Heart left ventricle (tissue), 16 donors: ENCODE results near the gene DPEP3. TPM values are rescaled to one million over a fixed set of nuclear protein-coding genes. Genes with fewer than 3 reads are reported as not detected.
A peak's percentile ranks its signal among the peaks of the same experiment; 100 is the strongest.

Experiments used
- ATAC-seq, 4 donors: fragments of 200-7000 bp; cut with Tn5 transposase; one replicate each; pipeline ENCODE4 v1.9.1; 2020 to 2022; ENCODE audit warnings: moderate library complexity in 4 of 4, mild to moderate bottlenecking in 3 of 4, moderate number of reproducible peaks in 1 of 4
- DNase-seq, 5 donors: peaks; one replicate each; pipeline ENCODE4 v3.0.0-alpha.2; 2020
- H3K27ac ChIP-seq, 12 donors: fragments of 200-600 bp; sonication (generic) in 4 of 12; one replicate each; pipeline versions ENCODE4 v1.5.0 to v1.8.0; 2016 to 2022; ENCODE audit warnings: mild to moderate bottlenecking in 2 of 12
- H3K27me3 ChIP-seq, 9 donors: fragments of 200-600 bp; sonication (generic) in 2 of 9; one replicate each; pipeline versions ENCODE4 v1.5.1 to v1.8.0; 2016 to 2022; ENCODE audit warnings: mild to moderate bottlenecking in 3 of 9
- H3K36me3 ChIP-seq, 9 donors: fragments of 200-600 bp; sonication (generic) in 2 of 9; one replicate each; pipeline versions ENCODE4 v1.5.0 to v1.8.0; 2018 to 2022; ENCODE audit warnings: mild to moderate bottlenecking in 2 of 9
- H3K4me1 ChIP-seq, 12 donors: fragments of 200-600 bp; sonication (generic) in 4 of 12; one replicate each; pipeline versions ENCODE4 v1.5.0 to v1.8.0; 2016 to 2022; ENCODE audit warnings: mild to moderate bottlenecking in 3 of 12
- H3K4me3 ChIP-seq, 12 donors: fragments of 200-600 bp; sonication (generic) in 4 of 12; one replicate each; pipeline versions ENCODE4 v1.5.0 to v1.8.0; 2017 to 2022; ENCODE audit warnings: mild to moderate bottlenecking in 9 of 12, moderate library complexity in 4 of 12
- H3K9me3 ChIP-seq, 12 donors: fragments of 200-600 bp; sonication (generic) in 4 of 12; one replicate each; pipeline versions ENCODE4 v1.5.0 to v1.8.0; 2016 to 2022; ENCODE audit warnings: mild to moderate bottlenecking in 1 of 12
- CTCF ChIP-seq, 12 donors: fragments of 200-600 bp; sonication (generic) in 4 of 12; IDR thresholded peaks; one replicate each; pipeline versions ENCODE4 v1.5.0 to v1.8.0; 2018 to 2022; ENCODE audit warnings: antibody characterized with exemption in 12 of 12, mild to moderate bottlenecking in 5 of 12
- POLR2A ChIP-seq, 2 donors: fragments of 450-650 bp; IDR thresholded peaks; one replicate each; pipeline ENCODE4 v1.6.1; 2017; ENCODE audit warnings: antibody characterized with exemption in 2 of 2, mild to moderate bottlenecking in 2 of 2, moderate library complexity in 2 of 2
- WGBS, 4 donors: extraction: QIAGEN DNeasy Blood & Tissue Kit in 2 of 4; methylation state at CpG; one replicate each; pipeline versions ENCODE4 v1.1.5 to v1.1.7; 2013 to 2018; 5-methylcytosine and 5-hydroxymethylcytosine counted together
- intact Hi-C, 10 donors: fragments of 100-400 bp; cut with DNase I; formaldehyde crosslinking; loops; one replicate each; pipeline versions ENCODE4 v1.11.1 to v1.14.2; 2022
- polyA plus RNA-seq, 2 donors: library from polyadenylated mRNA; stranded (reverse); fragments of 200-250 nt; gene quantifications; one replicate each; pipeline ENCODE4 v1.2.3, GENCODE V29; 2013
- total RNA-seq, 9 donors: library from RNA; depleted of rRNA in 2 of 9; stranded (reverse); fragments of >200 nt in 2 of 9; fragmentation: NEBNext Ultra II Directional in 3 of 9; extraction: Animal tissue kit (Norgen Biotek cat#: 25700) in 3 of 9; gene quantifications; one replicate each; pipeline versions ENCODE4 v1.1.0 to v1.2.4, GENCODE V29; 2016 to 2023
- donor health status: ischemic (EF 13 %, LVEDD 7.1; RV severe dilation, severe dysfunction).
- donor health status: healthy with polysubstance abuse.
- donor health status: DM: no; HTN: yes; CAD: no.
- donor health status: DM: no; HTN: no; CAD: no.
- donor health status: ischemic (EF 25% LVEDD 6.9; RV normal size, moderate dysfunction).
- donor health status: ischemic (EF 25% LVEDD 5.7; RV mildly dilated, moderate dysfunction).
- donor health status: healthy.
- donor health status: DM: yes; HTN: yes; CAD: no.
- donor health status: ischemic (EF 35%, LVEDD 5.7; RV mildly dilated, moderate dysfunction).
- donor health status: nonischemic (EF 11% LVEDD 7.7; RV severe dilation, severe dysfunction).
- donor health status: DM: yes; HTN: yes; CAD: no.
- donor health status: PGD.
- donor health status: ischemic (EF 29% LVEDD 5.4; RV normal size, mild dysfunction).
- donor health status: nonischemic (EF 23%, LVEDD 6.1; RV moderate dilation, normal function).

Gene DPEP3
- total and polyA plus RNA-seq, 11 donors = 0.13 to 0.16 TPM; not detected in 9

- Histone ChIP-seq H3K9me3 (no peaks in the 10 kb centered on the region), H3K4me3 (peak overlapping the region in 11 of 12 donors; percentile 57 to 98 (median 75)), H3K27me3 (no peaks in the 10 kb centered on the region), H3K36me3 (peaks cover 0 to 58% (median 27%) of the 10 kb centered on the region in 9 donors), H3K4me1 (peaks cover 0 to 38% (median 23%) of the 10 kb centered on the region in 12 donors), H3K27ac (peak overlapping the region in 11 of 12 donors; percentile 87 to 99 (median 93))
- peak; percentile 2 to 5 (median 3) for ATAC-seq
- intact Hi-C loops = loop anchor here in 5 of 10 donors (1.0 to 10.0 kb wide), 4 partner anchors 33 to 410 kb away; partner anchors contain the start of genes RIPOR1 (in 2 of the 5) and SLC12A4 (in 1 of the 5)
- TF ChIP-seq POLR2A (IDR thresholded peaks at IDR 0.05) = no peak
- no peak for TF ChIP-seq CTCF (IDR thresholded peaks at IDR 0.05)
- no peak for DNase-seq
- WGBS, 4 donors = 19 to 36% (median 32%) methylated on average over 13 of the region's 13 CpGs
These were observed 45.2 kb downstream of the DPEP3 start for GRCh38 chr16:67935101-67935401.

- intact Hi-C loops = loop anchor here in 5 of 10 donors (1.0 to 10.0 kb wide), 5 partner anchors 34 to 410 kb away; partner anchors contain the start of genes RIPOR1 (in 2 of the 5) and SLC12A4 (in 1 of the 5)
- DNase-seq = no peak
- no peak for TF ChIP-seq CTCF (IDR thresholded peaks at IDR 0.05)
- TF ChIP-seq POLR2A (IDR thresholded peaks at IDR 0.05) = no peak
These were observed 45.8 kb downstream of the DPEP3 start for GRCh38 chr16:67934306-67935100.

GRCh38 chr16:67933805-67934204 is 46.5 kb downstream of the DPEP3 start:
- Histone ChIP-seq H3K4me1 (peaks cover 0 to 30% (median 23%) of the 10 kb centered on the region in 12 donors), H3K27ac (no peak overlapping the region), H3K9me3 (no peaks in the 10 kb centered on the region), H3K27me3 (no peaks in the 10 kb centered on the region), H3K4me3 (no peak overlapping the region), H3K36me3 (peaks cover 0 to 58% (median 27%) of the 10 kb centered on the region in 9 donors)
- no peak for DNase-seq
- no peak for TF ChIP-seq POLR2A (IDR thresholded peaks at IDR 0.05)
- no peak for TF ChIP-seq CTCF (IDR thresholded peaks at IDR 0.05)
- no peak for ATAC-seq
- intact Hi-C loops = loop anchor here in 4 of 10 donors (5.0 to 10.0 kb wide), 3 partner anchors 101 to 409 kb away; partner anchors contain the start of gene RIPOR1 (in 2 of the 4)
- 75 to 82% (median 80%) methylated on average over 6 to 7 of the region's 7 CpGs for WGBS, 4 donors

More at GRCh38 chr16:67934306-67935100, 45.8 kb downstream of the DPEP3 start:
- Histone ChIP-seq H3K27ac (peak overlapping the region in 10 of 12 donors; percentile 87 to 99 (median 93)), H3K9me3 (no peaks in the 10 kb centered on the region), H3K36me3 (peaks cover 0 to 58% (median 25%) of the 10 kb centered on the region in 9 donors), H3K4me3 (peak overlapping the region in 10 of 12 donors; percentile 57 to 98 (median 77)), H3K4me1 (peaks cover 0 to 32% (median 23%) of the 10 kb centered on the region in 12 donors), H3K27me3 (no peaks in the 10 kb centered on the region)
- ATAC-seq = peak in 2 of 4 donors; percentile 0 to 1
- WGBS, 4 donors = 43 to 59% (median 46%) methylated on average over 13 of the region's 13 CpGs

GRCh38 chr16:67932462-67932840 is 47.8 kb downstream of the DPEP3 start:
- intact Hi-C loops = loop anchor here in 4 of 10 donors (5.0 to 10.0 kb wide), 3 partner anchors 102 to 408 kb away; partner anchors contain the start of gene RIPOR1 (in 2 of the 4)
- H3K27me3 ChIP-seq = no peaks in the 10 kb centered on the region
- H3K9me3 ChIP-seq = no peaks in the 10 kb centered on the region
- no peak overlapping the region for H3K4me3 ChIP-seq
- H3K27ac ChIP-seq = no peak overlapping the region
- DNase-seq (no peak), ATAC-seq (no peak)
- H3K4me1 ChIP-seq = peaks cover 0 to 33% (median 22%) of the 10 kb centered on the region in 12 donors
- peaks cover 0 to 69% (median 38%) of the 10 kb centered on the region in 9 donors for H3K36me3 ChIP-seq
- TF ChIP-seq POLR2A (IDR thresholded peaks at IDR 0.05) (no peak), CTCF (IDR thresholded peaks at IDR 0.05) (no peak)
- WGBS, 4 donors = 93 to 97% (median 96%) methylated on average over 3 to 4 of the region's 4 CpGs
